GM18868 (cell line): ENCODE results near the gene HS1BP3.
A peak's percentile ranks its signal among the peaks of the same experiment; 100 is the strongest.

Source experiments
- ATAC-seq: cut with Tn5 transposase; IDR thresholded peaks from one replicate; pipeline ENCODE4 v1.9.1; 2021; ENCODE audit warnings: mild to moderate bottlenecking, moderate library complexity; ENCODE audit not compliant: unreplicated experiment

HS1BP3 gene

GRCh38 chr2:20632446-20632990, 18.4 kb downstream of the HS1BP3 start:
- peak; percentile 29 for ATAC-seq

- ATAC-seq = no peak
Measured at GRCh38 chr2:20631617-20632307, 19.1 kb downstream of the HS1BP3 start.

GRCh38 chr2:20630967-20631366, 19.9 kb downstream of the HS1BP3 start:
- ATAC-seq = no peak

GRCh38 chr2:20629581-20630171, 21.2 kb downstream of the HS1BP3 start:
- no peak for ATAC-seq

GRCh38 chr2:20629181-20629580, 21.7 kb downstream of the HS1BP3 start:
- ATAC-seq = no peak

GRCh38 chr2:20627712-20628380, 23.1 kb downstream of the HS1BP3 start:
- no peak for ATAC-seq

- no peak for ATAC-seq
Measured at GRCh38 chr2:20626698-20627513, 24.0 kb downstream of the HS1BP3 start.

- no peak for ATAC-seq
Measured at GRCh38 chr2:20626392-20626697, 24.6 kb downstream of the HS1BP3 start.

GRCh38 chr2:20625491-20626391, 25.2 kb downstream of the HS1BP3 start:
- ATAC-seq = no peak

- no peak for ATAC-seq
Measured at GRCh38 chr2:20624884-20625485, 25.9 kb downstream of the HS1BP3 start.

- no peak for ATAC-seq
Measured at GRCh38 chr2:20624156-20624883, 26.6 kb downstream of the HS1BP3 start.

GRCh38 chr2:20623741-20624155, 27.1 kb downstream of the HS1BP3 start:
- ATAC-seq = no peak

GRCh38 chr2:20623241-20623640, 27.7 kb downstream of the HS1BP3 start:
- ATAC-seq = no peak

- no peak for ATAC-seq
Measured at GRCh38 chr2:20622731-20623130, 28.2 kb downstream of the HS1BP3 start.

- ATAC-seq = no peak
Measured at GRCh38 chr2:20622296-20622686, 28.6 kb downstream of the HS1BP3 start.

GRCh38 chr2:20621366-20622295, 29.3 kb downstream of the HS1BP3 start:
- ATAC-seq = no peak

- ATAC-seq = no peak
Measured at GRCh38 chr2:20620696-20621365, 30.1 kb downstream of the HS1BP3 start.

- ATAC-seq = no peak
Measured at GRCh38 chr2:20620271-20620681, 30.6 kb downstream of the HS1BP3 start.
